SU-DHL-6 (cell line): ENCODE measurements around the gene ASTN1.

Experiments
- EZH2phosphoT487 ChIP-seq: fragments of 200-600 bp; sonication (generic), shearing (Covaris generic); conservative IDR thresholded peaks from 2 replicates; pipeline ENCODE4 v1.6.1; 2018; ENCODE audit warnings: mild to moderate bottlenecking, antibody characterized with exemption, low read length, moderate library complexity, mixed read lengths
- TF ChIP-seq, protein P1 (sequence below): fragments of 200-600 bp; sonication (generic); IDR thresholded peaks from one replicate; pipeline ENCODE4 v1.5.1; 2017; ENCODE audit warnings: antibody characterized with exemption, mild to moderate bottlenecking, low read length, moderate library complexity; ENCODE audit not compliant: insufficient read depth, poor library complexity, severe bottlenecking

DNA sequence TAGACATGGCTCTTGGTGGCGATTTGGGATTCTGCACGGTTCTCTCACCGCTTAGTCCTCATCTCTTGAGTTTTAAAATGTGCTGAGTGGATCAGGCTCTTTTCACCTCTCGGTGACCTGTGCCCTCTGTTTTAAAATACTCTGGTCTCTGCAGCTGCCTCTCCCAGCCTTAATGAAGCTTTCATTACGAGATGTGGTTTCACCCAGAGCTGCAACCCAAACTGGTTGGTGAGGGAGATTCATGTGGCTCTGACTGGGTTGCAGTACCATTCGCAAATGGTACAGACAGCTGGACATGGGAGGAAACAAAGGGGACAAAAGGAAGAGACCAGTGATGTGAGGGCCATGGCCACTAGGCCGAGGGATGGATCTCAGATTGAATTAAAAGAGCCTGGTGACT lies 258.9 kb downstream of the ASTN1 start:
- TF ChIP-seq, protein P1, sequence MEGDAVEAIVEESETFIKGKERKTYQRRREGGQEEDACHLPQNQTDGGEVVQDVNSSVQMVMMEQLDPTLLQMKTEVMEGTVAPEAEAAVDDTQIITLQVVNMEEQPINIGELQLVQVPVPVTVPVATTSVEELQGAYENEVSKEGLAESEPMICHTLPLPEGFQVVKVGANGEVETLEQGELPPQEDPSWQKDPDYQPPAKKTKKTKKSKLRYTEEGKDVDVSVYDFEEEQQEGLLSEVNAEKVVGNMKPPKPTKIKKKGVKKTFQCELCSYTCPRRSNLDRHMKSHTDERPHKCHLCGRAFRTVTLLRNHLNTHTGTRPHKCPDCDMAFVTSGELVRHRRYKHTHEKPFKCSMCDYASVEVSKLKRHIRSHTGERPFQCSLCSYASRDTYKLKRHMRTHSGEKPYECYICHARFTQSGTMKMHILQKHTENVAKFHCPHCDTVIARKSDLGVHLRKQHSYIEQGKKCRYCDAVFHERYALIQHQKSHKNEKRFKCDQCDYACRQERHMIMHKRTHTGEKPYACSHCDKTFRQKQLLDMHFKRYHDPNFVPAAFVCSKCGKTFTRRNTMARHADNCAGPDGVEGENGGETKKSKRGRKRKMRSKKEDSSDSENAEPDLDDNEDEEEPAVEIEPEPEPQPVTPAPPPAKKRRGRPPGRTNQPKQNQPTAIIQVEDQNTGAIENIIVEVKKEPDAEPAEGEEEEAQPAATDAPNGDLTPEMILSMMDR: no peak
- TF ChIP-seq EZH2phosphoT487: no peak
